ENCODE measurements around the gene POLN.

DNA sequence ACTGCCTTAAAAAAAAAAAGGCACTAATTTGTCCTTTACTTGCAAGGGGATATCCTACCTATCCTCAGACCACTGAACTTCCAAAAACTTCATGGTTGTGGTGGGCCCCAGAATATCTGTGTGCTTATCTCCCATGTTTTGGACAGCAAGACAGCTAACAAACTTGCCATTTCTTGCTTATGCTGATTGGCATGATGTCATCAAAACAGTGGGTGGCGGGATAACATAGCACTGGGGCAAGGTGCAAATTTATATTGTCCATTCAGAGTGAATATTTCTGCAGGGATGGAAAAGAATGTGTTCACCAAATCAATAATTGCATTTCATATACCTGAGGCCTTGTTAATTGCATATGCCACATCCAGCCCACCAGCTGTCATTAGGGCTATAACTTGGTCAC lies 23.5 kb downstream of the POLN start:
- no peak for TF ChIP-seq CTCF (IDR thresholded peaks at IDR 0.05)
- no peak for TF ChIP-seq EP300 (IDR thresholded peaks at IDR 0.05)

Measured in stomach (tissue), 4 donors.